GM19238 (cell line): ENCODE measurements around the gene ERC1.

Experiments
- DNase-seq: peaks from one replicate; pipeline ENCODE4 v3.0.0; 2011; ENCODE audit warnings: low spot score; ENCODE audit not compliant: insufficient read length

The ERC1 gene

DNA sequence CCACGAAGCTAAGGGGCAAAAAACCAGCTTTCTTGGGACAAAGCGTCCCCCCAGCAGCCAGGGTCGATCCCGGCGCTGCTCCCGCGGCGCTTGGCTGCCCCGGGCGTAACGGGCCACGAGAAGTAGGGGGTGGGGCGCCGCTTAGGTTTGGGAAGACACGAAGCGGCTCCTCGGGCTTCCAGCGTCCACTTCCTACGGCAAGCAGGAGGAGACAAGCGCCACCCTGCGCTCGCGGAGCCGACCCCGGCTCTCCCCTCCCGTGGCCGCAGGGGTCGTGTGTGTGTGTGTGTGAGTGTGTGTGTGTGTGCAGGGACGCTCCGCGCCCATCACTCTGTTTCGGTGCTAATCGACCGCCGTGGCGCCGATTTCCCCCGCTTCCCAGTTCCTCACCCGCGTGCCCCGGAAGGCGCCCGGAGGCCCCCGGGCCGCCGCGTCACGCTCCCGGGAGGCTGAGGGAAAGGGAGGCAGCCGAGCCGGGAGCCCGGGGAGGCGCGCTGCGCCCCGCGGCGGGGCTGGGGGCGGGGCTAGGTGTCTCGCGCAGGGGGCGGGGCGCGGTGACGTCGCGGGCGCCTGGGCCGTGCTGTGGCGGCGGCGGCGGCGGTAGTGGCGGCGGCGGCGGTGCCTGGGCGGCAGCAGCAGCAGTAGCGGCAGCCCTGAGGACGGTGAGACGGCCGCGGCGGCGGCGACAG, at the start of gene ERC1:
Gene ERC1 (plus strand): TSS at position 563 of the 689 bp plus-strand sequence. CDS start 36,681 bp downstream, outside the sequence.
- DNase-seq, result peak; percentile 77

DNA sequence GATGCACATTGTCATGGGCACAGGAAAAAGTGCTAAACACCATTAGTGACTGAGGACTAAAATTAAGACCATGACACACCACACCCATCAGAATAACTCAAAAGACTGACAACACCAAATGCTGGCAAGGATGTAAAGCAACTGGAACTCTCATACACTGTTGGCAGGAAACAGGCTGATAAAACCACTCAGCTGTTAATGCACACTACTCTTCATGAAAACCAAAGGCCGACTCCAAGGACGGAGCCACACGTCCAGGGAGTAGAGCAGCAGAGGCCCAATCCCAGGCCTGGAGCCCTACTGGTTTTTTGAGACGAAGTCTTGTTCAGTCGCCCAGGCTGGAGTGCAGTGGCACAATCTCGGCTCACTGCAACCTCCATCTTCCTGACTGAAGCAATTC, 48.0 kb upstream of the ERC1 start:
- DNase-seq, result no peak

DNA sequence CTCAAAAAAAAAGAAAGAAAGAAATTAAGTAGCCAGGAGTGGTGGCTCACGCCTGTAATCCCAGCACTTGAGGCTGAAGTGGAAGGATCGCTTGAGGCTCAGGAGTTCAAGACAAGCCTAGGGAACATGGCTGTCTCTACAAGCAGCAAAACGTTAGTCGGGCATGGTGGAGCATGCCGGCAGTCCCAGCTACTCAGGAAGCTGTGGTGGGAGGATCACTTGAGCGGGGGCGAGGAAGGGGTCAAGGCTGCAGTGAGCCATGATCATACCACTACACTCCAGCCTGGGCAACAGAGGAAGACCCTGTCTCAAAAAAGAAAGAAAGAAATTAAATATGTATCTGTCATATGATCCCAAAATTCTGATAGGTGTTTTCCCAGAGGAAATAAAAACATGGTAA, 46.8 kb upstream of the ERC1 start:
- no peak for DNase-seq

DNA sequence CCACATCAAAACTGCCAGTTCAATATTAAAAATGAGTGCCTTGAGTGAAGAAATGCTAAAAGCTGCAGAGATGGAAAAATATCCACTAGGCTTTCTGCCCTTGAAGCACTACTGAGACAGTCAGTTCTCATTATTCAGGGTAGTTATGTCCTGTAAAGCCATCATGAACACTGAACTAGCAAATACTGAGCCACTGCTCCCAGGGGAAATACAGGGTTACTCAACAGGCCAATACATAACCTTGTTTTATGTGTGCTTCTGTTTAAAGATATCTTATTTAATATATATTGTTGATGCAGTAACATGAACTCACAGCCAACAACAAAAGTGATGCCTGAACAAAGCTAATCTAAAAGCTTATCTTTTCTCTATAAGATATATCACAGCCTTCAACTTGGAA, 44.8 kb upstream of the ERC1 start:
- DNase-seq, result no peak

DNA sequence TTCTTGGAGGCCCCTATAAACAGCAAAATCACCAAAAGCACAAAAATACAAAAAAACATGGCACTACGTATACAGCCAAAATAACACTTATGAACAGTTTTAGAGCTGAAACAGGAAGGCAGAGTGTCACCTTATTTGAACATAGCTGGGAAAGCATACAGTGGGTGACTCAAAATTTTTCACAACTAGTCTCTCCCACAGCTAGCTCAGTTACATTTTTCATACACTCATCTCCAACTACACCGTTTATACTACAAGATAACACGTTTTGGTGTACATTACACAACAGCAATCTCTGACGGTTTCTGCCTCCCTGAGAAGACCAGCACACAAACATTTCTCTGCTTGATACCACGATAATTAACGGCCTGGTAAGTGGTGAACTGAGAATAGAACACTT, 44.4 kb upstream of the ERC1 start:
- no peak for DNase-seq

DNA sequence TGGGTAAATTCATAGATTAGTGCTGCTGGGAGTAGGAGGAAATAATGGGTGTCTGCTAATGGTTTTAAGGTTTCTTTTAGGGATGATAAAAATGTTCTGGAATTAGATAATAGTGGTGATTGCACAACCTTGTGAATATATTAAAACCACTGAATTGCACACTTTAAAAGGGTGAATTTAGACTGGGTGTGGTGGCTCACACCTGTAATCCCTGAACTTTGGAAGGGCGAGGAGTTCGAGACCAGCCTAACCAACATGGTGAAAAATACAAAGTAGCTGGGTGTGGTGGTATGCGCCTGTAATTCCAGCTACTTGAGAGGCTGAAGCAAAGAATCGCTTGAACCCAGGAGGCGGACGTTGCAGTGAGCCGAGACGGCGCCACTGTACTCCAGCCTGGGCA, 42.8 kb upstream of the ERC1 start:
- no peak for DNase-seq

DNA sequence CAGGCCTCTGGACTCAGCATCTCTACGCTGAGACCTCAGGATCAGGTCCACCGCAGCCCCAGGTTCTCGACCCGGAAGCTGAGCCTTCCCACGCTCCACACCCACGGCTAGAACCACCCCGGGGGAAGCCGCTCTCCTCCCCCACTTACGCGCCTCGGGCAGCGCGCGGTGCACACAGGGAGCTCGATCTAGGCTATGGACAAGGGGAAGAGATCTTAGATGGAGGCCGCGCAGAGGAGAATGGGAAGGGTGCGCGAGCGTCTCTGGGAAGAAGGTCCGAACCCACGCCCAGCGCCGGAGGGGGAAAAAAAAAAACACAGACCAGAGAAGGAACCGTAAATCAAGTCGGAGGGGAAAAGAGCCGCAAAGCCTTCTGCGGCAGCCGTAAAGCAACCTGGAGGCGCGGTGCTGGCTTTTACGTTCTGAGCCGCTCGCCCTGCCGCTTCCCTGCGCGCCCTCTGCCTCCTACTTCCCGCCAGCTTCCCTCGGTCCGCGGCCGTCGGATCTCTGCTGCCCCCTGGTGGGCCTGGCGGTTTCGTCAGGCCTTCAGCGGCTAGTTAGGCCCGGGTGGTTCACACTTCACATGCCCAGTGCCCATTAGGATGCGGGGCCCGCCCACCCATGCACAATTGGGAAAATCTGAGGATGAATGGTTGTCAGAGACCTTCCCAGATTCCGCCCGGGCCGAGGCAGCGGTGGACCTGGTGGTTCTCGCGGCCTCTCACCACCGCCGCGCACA, 41.4 kb upstream of the ERC1 start, which contains the start of gene RAD52:
Gene RAD52 (minus strand): TSS at position 242 of the 739 bp plus-strand sequence. CDS start 16,636 bp downstream, outside the sequence.
- DNase-seq, result peak; percentile 71

DNA sequence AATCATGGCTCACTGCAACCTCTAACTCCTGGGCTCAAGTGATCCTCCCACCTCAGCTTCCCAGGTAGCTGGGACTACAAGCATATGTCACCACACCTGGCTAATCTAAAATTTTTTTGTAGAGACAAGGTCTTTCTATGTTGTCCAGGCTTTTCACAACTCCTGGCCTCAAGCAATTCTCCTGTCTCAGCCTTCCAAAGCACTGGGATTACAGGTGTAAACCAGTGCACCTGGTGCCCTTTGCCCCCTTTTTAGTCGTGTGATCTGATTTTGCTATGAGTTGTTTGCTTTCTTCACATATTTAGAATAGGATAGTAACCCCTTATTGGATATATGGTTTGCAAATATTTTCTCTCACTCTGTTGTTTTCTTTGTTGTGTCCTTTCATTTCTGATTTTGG, 39.8 kb upstream of the ERC1 start:
- no peak for DNase-seq

DNA sequence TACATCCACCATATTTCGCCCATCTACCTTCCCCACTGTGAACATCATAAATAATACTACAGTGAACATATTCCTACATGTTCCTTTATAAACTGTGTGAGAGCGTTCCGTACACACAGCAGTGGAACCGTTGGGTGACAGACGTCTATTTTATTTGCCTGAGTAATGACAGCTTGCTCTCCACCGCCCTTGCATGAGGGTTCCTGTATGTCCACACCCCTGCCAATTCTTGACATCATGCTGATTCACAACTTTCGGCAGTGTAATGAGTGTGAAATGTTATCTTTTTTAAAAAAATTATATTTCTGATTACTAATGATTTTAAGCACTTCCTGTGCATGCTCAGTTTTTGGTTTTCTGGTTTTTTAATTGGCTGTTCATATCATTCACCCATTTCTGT, 37.2 kb upstream of the ERC1 start:
- DNase-seq, result no peak

DNA sequence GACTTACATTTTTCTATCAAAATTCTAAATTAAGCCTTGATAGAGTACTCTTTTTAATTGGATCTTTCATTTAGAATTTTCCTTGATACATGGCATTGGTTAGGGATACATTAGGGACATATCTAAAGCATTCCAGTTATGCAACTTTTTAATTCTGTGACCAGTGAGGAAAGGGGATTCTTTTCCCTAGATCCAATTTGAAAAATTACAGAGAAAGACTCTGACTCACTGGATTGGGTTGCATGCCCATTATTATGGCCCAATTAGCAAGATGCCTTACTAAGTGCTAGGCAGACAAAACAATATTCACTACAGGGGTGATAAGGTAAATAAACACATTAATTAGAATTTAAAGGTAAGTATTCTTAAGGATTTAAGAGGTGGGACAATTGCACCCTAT, 36.3 kb upstream of the ERC1 start:
- DNase-seq, result no peak

DNA sequence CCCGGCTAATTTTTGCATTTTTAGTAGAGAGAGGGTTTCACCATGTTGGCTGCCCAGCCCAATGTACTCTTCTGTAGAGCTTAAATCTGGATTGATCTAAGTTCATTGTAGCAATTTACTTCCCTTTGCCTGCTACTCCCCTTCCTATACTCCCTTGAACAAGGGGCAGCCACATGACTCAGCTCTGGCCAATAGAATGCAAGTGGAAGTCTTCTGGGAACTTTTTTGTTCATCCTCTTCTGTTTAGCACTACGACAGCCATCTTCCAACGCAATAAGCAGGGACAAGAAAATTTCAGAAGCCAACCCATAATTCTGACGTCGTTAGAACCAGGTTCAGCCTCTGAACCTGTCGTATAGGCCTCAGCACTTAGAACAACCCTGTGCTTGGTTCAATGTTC, 35.1 kb upstream of the ERC1 start:
- DNase-seq, result no peak

DNA sequence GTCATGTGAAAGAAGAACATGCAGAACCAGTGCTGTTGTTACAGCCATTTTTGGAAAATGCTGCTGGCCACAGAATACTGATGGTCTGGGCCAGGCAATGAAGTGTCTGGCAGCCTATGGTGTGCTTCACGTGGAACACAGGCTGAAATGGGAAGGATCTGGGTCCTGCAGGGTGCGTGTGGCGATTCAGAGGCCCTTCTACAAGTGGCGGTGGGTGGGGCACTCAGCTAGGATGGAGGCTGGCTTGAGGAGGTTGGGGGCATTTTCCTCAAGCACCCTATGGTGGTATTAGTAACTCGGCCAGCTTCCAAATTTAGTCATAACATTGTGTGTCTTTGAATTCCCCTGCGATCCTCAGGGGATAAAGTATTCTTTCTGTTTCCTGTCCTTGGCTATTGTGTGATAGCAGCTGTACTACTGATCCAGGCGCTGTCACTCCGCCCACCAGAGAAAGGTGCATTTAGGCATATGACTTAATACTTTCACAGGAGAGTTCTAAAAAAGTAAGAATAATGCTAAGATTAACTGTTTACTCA, 32.4 kb upstream of the ERC1 start:
- DNase-seq, result peak; percentile 12

DNA sequence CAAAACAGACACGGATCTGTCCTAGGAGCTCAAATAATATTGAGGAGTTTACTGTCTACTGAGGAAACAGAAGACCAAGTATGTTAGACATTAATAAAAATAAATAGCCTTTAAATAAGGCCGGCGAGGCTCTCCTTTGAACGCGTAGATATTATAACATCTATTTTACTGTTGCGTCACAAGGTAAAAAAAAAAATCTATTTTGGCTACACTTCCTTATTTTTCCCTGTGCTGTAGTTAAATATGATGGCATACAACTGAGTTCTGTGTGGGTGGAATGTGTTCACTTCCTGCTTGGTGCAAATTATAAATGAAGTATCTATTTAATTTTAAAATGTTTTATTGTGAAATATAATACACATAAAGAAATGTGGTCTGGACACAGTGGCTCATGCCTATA, 24.3 kb upstream of the ERC1 start:
- no peak for DNase-seq

DNA sequence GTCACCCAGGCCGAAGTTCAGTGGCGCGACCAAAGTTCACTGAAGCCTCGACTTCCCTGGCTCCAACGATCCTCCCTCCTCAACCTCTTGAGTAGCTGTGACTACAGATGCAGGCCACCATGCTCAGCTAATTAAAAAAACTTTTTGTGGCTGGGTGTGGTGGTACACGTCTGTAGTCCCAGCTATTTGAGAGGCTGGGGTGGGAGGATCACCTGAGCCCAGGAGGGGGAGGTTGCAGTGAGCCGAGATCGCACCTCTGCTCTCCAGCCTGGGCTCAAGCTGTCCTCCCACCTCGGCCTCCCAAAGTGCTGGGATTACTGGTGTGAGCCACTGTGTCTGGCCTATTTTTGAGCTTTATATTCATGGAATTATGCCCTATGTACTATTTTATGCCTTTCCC, 23.4 kb upstream of the ERC1 start:
- DNase-seq, result no peak

DNA sequence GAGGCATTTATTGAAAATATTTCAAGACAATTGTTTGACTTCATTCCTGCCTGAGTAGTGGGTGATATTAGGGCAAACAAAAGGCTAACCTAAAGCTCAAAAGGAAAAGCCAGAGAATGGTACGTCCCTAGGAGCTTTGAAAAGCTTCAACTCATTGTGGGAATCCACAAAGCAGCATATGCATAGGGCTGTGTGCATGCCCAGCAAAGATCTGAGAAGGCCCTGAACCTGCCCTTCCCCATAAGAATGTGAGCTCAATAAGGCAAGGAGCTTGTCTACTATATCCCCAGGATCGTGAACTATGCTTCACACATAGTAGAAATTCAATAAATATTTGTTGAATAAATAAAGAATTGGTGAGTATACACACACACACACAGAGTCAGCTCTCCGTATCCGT, 22.5 kb upstream of the ERC1 start:
- DNase-seq, result no peak

DNA sequence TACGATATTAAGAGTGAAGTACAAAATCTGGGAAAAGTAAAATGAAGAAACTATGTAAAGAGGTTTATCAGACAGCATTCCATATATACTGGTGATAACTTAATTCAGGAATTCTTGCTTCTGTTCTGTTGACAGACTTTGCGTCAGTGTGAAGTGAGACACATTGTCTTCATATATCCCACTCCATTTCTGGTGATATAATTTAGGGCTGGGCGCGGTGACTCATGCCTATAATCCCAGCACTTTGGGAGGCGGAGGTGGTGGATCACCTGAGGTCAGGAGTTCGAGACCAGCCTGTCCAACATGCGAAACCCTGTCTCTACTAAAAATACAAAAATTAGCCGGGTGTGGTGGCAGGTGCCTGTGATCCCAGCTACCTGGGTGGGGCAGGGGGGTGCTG, 21.2 kb upstream of the ERC1 start:
- DNase-seq, result no peak

DNA sequence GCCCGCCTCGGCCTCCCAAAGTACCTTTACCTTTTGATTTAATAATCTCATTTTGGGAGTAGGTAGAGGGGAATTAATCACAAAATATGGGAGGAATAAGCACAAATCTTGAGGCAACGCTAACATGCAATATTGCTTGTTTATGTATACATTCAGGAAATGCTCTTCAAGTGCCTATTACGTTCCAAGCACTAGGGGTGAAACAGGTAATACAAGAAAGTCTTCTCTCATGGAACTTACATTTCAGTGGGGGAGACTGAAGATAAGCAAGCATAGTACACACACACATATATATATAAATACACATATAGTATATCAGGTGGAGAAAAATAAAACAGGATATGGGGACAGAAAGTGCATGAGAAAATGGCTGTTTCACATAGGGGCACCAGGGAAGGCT, 19.0 kb upstream of the ERC1 start:
- DNase-seq, result no peak

DNA sequence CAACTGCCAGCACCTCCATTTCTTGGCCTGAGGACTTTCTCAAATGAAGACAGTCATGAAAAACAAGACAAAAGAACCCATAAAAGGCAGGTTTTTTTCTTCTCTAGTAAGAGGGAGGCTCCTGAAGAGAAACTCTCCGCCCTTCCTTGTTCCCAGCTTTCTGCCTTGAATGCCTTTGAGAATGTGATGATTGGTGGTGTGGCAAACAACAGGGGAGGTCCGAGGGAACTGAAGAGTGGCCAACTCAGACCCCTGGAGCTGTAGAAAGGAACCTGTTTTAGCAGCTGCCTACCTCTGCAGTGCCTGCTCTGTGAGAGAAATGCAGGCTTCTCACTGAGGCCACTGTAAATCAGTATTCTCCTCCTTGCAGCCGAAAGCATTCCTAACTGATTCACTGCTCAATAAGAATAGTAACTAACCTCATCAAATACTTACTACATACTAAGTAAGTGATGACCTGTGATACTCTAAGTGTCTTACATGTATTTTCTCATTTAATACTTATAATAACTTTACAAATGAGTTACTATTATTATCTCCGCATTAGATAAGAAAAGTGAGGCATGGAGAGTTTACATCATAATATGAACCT, 16.7 kb upstream of the ERC1 start:
- no peak for DNase-seq

DNA sequence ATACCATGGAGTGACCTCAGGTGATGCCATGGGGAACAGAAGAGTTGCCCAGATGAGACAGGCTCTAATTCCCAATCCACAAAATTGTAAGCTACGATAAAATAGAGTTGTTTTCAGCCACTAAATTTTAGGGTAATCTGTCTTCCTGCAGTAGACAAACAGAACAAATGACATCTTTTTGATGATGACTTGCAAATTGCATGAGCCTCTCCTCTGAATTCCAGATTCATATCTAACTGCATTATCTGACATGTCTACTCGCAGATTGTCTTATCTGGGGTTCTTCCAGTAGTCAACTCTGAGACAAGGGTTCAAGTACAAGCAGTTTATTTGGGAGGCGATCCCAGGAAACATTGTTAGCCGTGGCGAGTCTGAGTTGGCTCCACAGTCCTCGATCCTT, 14.4 kb upstream of the ERC1 start:
- DNase-seq, result no peak

DNA sequence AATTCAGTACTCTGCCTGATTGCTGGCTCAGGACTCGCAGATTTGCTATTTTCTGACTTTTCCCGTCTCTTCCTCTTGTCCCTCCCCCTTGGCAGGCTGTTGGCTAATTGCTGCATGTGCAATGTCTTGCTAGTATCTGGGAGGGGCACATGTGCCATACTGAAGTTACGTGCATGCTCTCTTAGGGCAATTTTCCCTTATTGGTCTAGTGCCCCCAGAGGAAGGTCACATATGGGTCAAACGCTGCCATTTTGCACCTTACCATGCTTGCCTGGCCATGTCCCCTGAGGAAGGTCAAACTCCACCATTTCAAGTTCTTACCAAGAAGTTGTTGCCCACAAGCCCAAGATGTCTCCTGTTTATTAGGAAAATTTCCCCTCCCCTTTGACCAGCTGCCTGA, 13.9 kb upstream of the ERC1 start:
- no peak for DNase-seq

DNA sequence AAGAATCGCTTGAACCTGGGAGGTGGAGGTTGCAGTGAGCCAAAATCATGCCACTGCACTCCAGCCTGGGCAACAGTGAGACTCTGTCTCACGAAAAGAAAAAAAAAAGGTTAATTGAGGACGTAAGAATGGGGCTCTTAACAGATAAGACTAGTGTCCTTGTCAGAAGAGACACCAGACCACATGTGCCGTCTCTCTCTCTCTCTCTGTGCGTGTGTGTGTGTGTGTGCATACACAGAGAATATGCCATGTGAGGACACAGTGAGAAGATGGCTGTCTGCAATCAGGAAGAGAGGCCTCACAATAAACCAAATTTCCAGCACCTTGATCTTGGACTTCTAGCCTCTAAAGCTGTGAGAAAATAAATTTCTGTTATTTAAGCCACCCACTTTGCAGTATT, 11.7 kb upstream of the ERC1 start:
- no peak for DNase-seq

DNA sequence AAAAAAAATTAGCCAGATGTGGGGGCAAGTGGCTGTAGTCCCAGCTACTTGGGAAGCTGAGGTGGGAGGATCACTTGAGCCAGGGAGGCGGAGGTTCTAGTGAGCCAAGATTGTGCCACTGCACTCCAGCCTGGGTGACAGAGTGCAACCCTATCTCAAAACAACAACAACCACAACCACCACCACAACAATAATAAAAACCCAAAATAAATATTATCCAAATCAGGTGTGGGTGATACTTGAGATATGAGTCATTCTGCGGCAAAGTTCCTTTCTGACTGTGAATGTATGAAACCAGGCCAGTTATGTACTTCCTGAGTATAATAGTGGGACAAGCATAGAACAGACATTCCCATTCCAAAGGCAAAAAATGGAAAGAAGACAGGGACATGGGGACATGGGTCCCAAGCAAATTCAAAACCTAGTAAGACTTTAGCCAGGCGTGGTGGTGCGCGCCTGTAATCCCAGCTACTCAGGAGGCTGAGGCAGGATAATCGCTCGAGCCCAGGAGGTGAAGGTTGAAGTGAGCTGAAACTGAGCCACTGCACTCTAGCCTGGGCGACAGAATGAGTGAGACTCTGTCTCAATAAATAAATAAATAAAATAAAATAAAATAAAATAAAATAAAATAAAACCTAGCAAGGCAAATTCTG, 9.7 kb upstream of the ERC1 start:
- DNase-seq, result no peak
